H9 (cell line): ENCODE data around the gene LZTR1. TPM values are rescaled to one million over a fixed set of nuclear protein-coding genes. Genes with fewer than 3 reads are reported as not detected.

Experiments
- DNase-seq: peaks from one replicate; pipeline ENCODE4 v3.0.0-alpha.2; 2017
- H2AFZ ChIP-seq: one replicate; pipeline ENCODE4 v1.6.1; 2013; ENCODE audit warnings: mild to moderate bottlenecking, low read length, control low read depth, moderate library complexity
- H2AK5ac ChIP-seq: 2 replicates; pipeline ENCODE4 v1.6.1; 2013; ENCODE audit warnings: low read length, control low read depth, mixed read lengths; ENCODE audit not compliant: insufficient read length
- H2BK120ac ChIP-seq: one replicate; pipeline ENCODE4 v1.6.1; 2013; ENCODE audit warnings: low read depth, mild to moderate bottlenecking, low read length, control low read depth, inconsistent platforms; ENCODE audit not compliant: poor library complexity, severe bottlenecking
- H2BK12ac ChIP-seq: 2 replicates; pipeline ENCODE4 v1.6.1; 2013; ENCODE audit warnings: low read length, control low read depth, mixed read lengths, low read depth; ENCODE audit not compliant: insufficient read length
- H2BK15ac ChIP-seq: 2 replicates; pipeline ENCODE4 v1.6.1; 2013; ENCODE audit warnings: low read depth, low read length, control low read depth
- H2BK20ac ChIP-seq: one replicate; pipeline ENCODE4 v1.6.1; 2013; ENCODE audit warnings: low read depth, mild to moderate bottlenecking, low read length, control low read depth, inconsistent platforms; ENCODE audit not compliant: poor library complexity, severe bottlenecking
- H2BK5ac ChIP-seq: 2 replicates; pipeline ENCODE4 v1.6.1; 2013; ENCODE audit warnings: low read length, control low read depth, mixed read lengths; ENCODE audit not compliant: insufficient read length
- H3K14ac ChIP-seq: 2 replicates; pipeline ENCODE4 v1.6.1; 2013; ENCODE audit warnings: low read length, control low read depth; ENCODE audit not compliant: insufficient read depth
- H3K18ac ChIP-seq: 2 replicates; pipeline ENCODE4 v1.6.1; 2013; ENCODE audit warnings: low read depth, mild to moderate bottlenecking, mixed read lengths, low read length, control low read depth; ENCODE audit not compliant: insufficient read length
- H3K23ac ChIP-seq: 2 replicates; pipeline ENCODE4 v1.6.1; 2013; ENCODE audit warnings: low read length, control low read depth, mixed read lengths, low read depth; ENCODE audit not compliant: insufficient read length
- H3K23me2 ChIP-seq: 2 replicates; pipeline ENCODE4 v1.6.1; 2013; ENCODE audit warnings: low read depth, mild to moderate bottlenecking, mixed read lengths, low read length, control low read depth; ENCODE audit not compliant: insufficient read length, poor library complexity, severe bottlenecking
- H3K27ac ChIP-seq: 2 replicates; pipeline ENCODE4 v1.5.1; 2013; ENCODE audit warnings: low read length, control low read depth, mixed read lengths, low read depth; ENCODE audit not compliant: insufficient read length
- H3K27me3 ChIP-seq: 2 replicates; pipeline ENCODE4 v1.6.1; 2013; ENCODE audit warnings: low read length, control low read depth, inconsistent platforms; ENCODE audit not compliant: insufficient read depth
- H3K4ac ChIP-seq: 2 replicates; pipeline ENCODE4 v1.6.1; 2013; ENCODE audit warnings: low read depth, mild to moderate bottlenecking, control low read depth, inconsistent platforms, low read length, moderate library complexity
- H3K4me1 ChIP-seq: 2 replicates; pipeline ENCODE4 v1.6.1; 2013; ENCODE audit warnings: low read length, control low read depth, inconsistent platforms; ENCODE audit not compliant: insufficient read depth
- H3K4me2 ChIP-seq: 2 replicates; pipeline ENCODE4 v1.6.1; 2013; ENCODE audit warnings: low read length, control low read depth, mixed read lengths; ENCODE audit not compliant: insufficient read length, insufficient read depth
- H3K56ac ChIP-seq: 2 replicates; pipeline ENCODE4 v1.6.1; 2013; ENCODE audit warnings: low read depth, mild to moderate bottlenecking, mixed read lengths, low read length, control low read depth; ENCODE audit not compliant: insufficient read length
- H3K79me1 ChIP-seq: 2 replicates; pipeline ENCODE4 v1.6.1; 2013; ENCODE audit warnings: low read depth, mild to moderate bottlenecking, moderate library complexity, low read length, control low read depth, inconsistent platforms; ENCODE audit not compliant: insufficient read depth, poor library complexity, severe bottlenecking
- H3K79me2 ChIP-seq: 2 replicates; pipeline ENCODE4 v1.6.1; 2013; ENCODE audit warnings: low read length, control low read depth, inconsistent platforms; ENCODE audit not compliant: insufficient read depth
- H3K9ac ChIP-seq: 2 replicates; pipeline ENCODE4 v1.6.1; 2013; ENCODE audit warnings: low read length, control low read depth, mixed read lengths; ENCODE audit not compliant: insufficient read length; ENCODE audit errors: extremely low read depth
- H3K9me3 ChIP-seq: one replicate; pipeline ENCODE4 v1.6.1; 2013; ENCODE audit warnings: low read depth, low read length, inconsistent platforms; ENCODE audit not compliant: control insufficient read depth
- H3T11ph ChIP-seq: one replicate; pipeline ENCODE4 v1.6.1; 2013; ENCODE audit warnings: mild to moderate bottlenecking, low read length, control low read depth, inconsistent platforms
- H4K20me1 ChIP-seq: one replicate; pipeline ENCODE4 v1.6.1; 2013; ENCODE audit not compliant: control insufficient read depth, insufficient read length, insufficient read depth
- H4K5ac ChIP-seq: 2 replicates; pipeline ENCODE4 v1.6.1; 2013; ENCODE audit warnings: low read depth, mild to moderate bottlenecking, mixed read lengths, low read length, control low read depth; ENCODE audit not compliant: insufficient read length
- H4K8ac ChIP-seq: replicated peaks from 2 replicates; pipeline ENCODE4 v1.6.1; 2013; ENCODE audit warnings: low read length, control low read depth, mixed read lengths, low read depth; ENCODE audit not compliant: insufficient read length
- H4K91ac ChIP-seq: 2 replicates; pipeline ENCODE4 v1.6.1; 2013; ENCODE audit warnings: low read depth, mild to moderate bottlenecking, moderate library complexity, mixed read lengths, low read length, control low read depth; ENCODE audit not compliant: insufficient read length
- H3K27ac Mint-ChIP-seq, 3 experiments: 2 replicates in 2 of 3; 3 replicates in 1 of 3; pipeline ENCODE4 v1.8.0; 2020 to 2021; ENCODE audit warnings: mixed read lengths in 3 of 3, mild to moderate bottlenecking in 1 of 3, moderate library complexity in 1 of 3
- H3K27me3 Mint-ChIP-seq: 2 replicates; pipeline ENCODE4 v1.8.0; 2021; ENCODE audit warnings: low read depth, mild to moderate bottlenecking, moderate library complexity, mixed read lengths
- H3K36me3 Mint-ChIP-seq, 3 experiments: 2 replicates in 2 of 3; 3 replicates in 1 of 3; pipeline ENCODE4 v1.8.0; 2020 to 2021; ENCODE audit warnings: low read depth in 3 of 3, mixed read lengths in 3 of 3; ENCODE audit not compliant: insufficient read depth in 1 of 3
- H3K4me1 Mint-ChIP-seq, 2 experiments: 2 replicates each; pipeline ENCODE4 v1.8.0; 2020; ENCODE audit warnings: mixed read lengths in 2 of 2
- H3K4me3 Mint-ChIP-seq, 2 experiments: 2 replicates in 1 of 2; 3 replicates in 1 of 2; pipeline ENCODE4 v1.8.0; 2020 to 2021; ENCODE audit warnings: mild to moderate bottlenecking in 2 of 2, mixed read lengths in 2 of 2, moderate library complexity in 1 of 2
- H3K9me3 Mint-ChIP-seq, 2 experiments: 2 replicates in 1 of 2; 3 replicates in 1 of 2; pipeline ENCODE4 v1.8.0; 2020; ENCODE audit warnings: mild to moderate bottlenecking in 2 of 2, mixed read lengths in 2 of 2, moderate library complexity in 1 of 2
- CTCF ChIP-seq: fragments of 200-600 bp; sonication (generic); conservative IDR thresholded peaks from 3 replicates; pipeline ENCODE4 v1.8.0; 2021; ENCODE audit warnings: antibody characterized with exemption, mild to moderate bottlenecking
- WGBS: extraction: QIAGEN DNeasy Blood & Tissue Kit; methylation state at CpG from one replicate; pipeline ENCODE4 v1.1.7; 2013; ENCODE audit warnings: missing lambda C conversion rate, low lambda C conversion rate, mixed read lengths; ENCODE audit not compliant: insufficient read length; ENCODE audit errors: extremely low coverage; 5-methylcytosine and 5-hydroxymethylcytosine counted together
- total RNA-seq: library from RNA; stranded (reverse); gene quantifications from 2 replicates; pipeline ENCODE4 v1.2.1, GENCODE V29; 2021

The LZTR1 gene
- total RNA-seq, 1 experiment from 2014 or later, result 47.0 TPM

- Histone ChIP-seq H3K79me2 (no peaks in the 10 kb centered on the region), H2BK12ac (no peak overlapping the region), H4K8ac (no peak overlapping the region), H2BK15ac (no peak overlapping the region), H3K9ac (no peak overlapping the region), H3K18ac (no peak overlapping the region), H3K23ac (no peak overlapping the region), H3K9me3 (no peaks in the 10 kb centered on the region), H3K4me1 (no peaks in the 10 kb centered on the region; the same call in 1 of the 2 replicates), H4K20me1 (no peaks in the 10 kb centered on the region), H2BK20ac (no peak overlapping the region), H3K27me3 (no peaks in the 10 kb centered on the region), H3K56ac (no peak overlapping the region), H3K14ac (no peak overlapping the region), H3K23me2 (peaks cover 7% of the 10 kb centered on the region), H3K27ac (no peak overlapping the region), H2BK120ac (no peak overlapping the region), H3K4me2 (no peak overlapping the region), H3K4ac (no peak overlapping the region), H3T11ph (no peak overlapping the region), H3K79me1 (no peaks in the 10 kb centered on the region), H4K5ac (no peak overlapping the region), H2AK5ac (no peak overlapping the region), H4K91ac (no peak overlapping the region), H2AFZ (no peak overlapping the region), H2BK5ac (no peak overlapping the region)
- H3K36me3 Mint-ChIP-seq, result peaks cover 2 to 12% (median 5%) of the 10 kb centered on the region in 3 experiments; a peak in 5 of 7 replicates
- no peak for DNase-seq
- WGBS, result no CpG with 5 or more reads among the region's 13 CpGs
- H3K4me3 Mint-ChIP-seq, result no peak overlapping the region
- TF ChIP-seq CTCF, result no peak
- H3K27ac Mint-ChIP-seq, result no peak overlapping the region
- H3K27me3 Mint-ChIP-seq, result no peaks in the 10 kb centered on the region
- no peaks in the 10 kb centered on the region for H3K9me3 Mint-ChIP-seq
- H3K4me1 Mint-ChIP-seq, result peaks cover 5 to 10% of the 10 kb centered on the region in 2 experiments
Observed at GRCh38 chr22:20997536-20998257, 15.6 kb downstream of the LZTR1 start.
